Measurements from ENCODE around the gene C19orf44. TPM values are rescaled to one million over a fixed set of nuclear protein-coding genes. Genes with fewer than 3 reads are reported as not detected.

The C19orf44 gene
- total RNA-seq, result 3.2 and 3.8 TPM in 2 replicates

GRCh38 chr19:16495982-16496612 lies at the start of gene C19orf44, which contains the start of gene CALR3:
Gene C19orf44 (plus strand): TSS chr19:16496394. CDS start chr19:16500793, 4,399 bp downstream.
Gene CALR3 (minus strand): TSS chr19:16496167. CDS start chr19:16496129, 38 bp downstream.

GRCh38 chr19:16542045-16542909 lies 46.1 kb downstream of the C19orf44 start, which contains the start of gene CHERP:
Gene CHERP (minus strand): TSS chr19:16542437. CDS start chr19:16542378, 59 bp downstream.

Other genes starting within 250 kb of the C19orf44 start
- gene KLF2, start 171.6 kb upstream of the C19orf44 start, total RNA-seq, result 1.2 and 7.0 TPM in 2 replicates
- 6.9 and 12.7 TPM in 2 replicates for gene EPS15L1, start 24.4 kb upstream of the C19orf44 start, total RNA-seq
- gene CALR3, start 227 bp upstream of the C19orf44 start, total RNA-seq, result 0.39 and 0.56 TPM in 2 replicates
- gene CHERP, start 46.0 kb downstream of the C19orf44 start, total RNA-seq, result 5.3 and 13.3 TPM in 2 replicates
- gene SLC35E1, start 76.0 kb downstream of the C19orf44 start, total RNA-seq, result 34.3 and 35.2 TPM in 2 replicates
- 5.9 and 12.9 TPM in 2 replicates for gene MED26, start 131.8 kb downstream of the C19orf44 start, total RNA-seq
- 68.1 and 100 TPM in 2 replicates for gene SMIM7, start 163.8 kb downstream of the C19orf44 start, total RNA-seq
- gene TMEM38A, start 164.7 kb downstream of the C19orf44 start, total RNA-seq, result 1.4 and 5.0 TPM in 2 replicates
- gene NWD1, start 223.5 kb downstream of the C19orf44 start, total RNA-seq, result not detected in 2 replicates